Measurements from ENCODE around the gene MT1F.

- TF ChIP-seq CTCF (IDR thresholded peaks at IDR 0.05; ENCODE audit: low read length) (no peak), EZH2 (IDR thresholded peaks at IDR 0.05; ENCODE audit: borderline replicate concordance, low read length) (no peak)
Measured at GRCh38 chr16:56634715-56635440, 22.9 kb upstream of the MT1F start.
